HG03558 (cell line): ENCODE measurements around the gene CITED4.

ENCODE experiments used
- ATAC-seq: cut with Tn5 transposase; IDR thresholded peaks from one replicate; pipeline ENCODE4 v1.9.1; 2021; ENCODE audit warnings: moderate number of reproducible peaks; ENCODE audit not compliant: unreplicated experiment; ENCODE audit errors: extremely low read depth

CITED4 gene

DNA sequence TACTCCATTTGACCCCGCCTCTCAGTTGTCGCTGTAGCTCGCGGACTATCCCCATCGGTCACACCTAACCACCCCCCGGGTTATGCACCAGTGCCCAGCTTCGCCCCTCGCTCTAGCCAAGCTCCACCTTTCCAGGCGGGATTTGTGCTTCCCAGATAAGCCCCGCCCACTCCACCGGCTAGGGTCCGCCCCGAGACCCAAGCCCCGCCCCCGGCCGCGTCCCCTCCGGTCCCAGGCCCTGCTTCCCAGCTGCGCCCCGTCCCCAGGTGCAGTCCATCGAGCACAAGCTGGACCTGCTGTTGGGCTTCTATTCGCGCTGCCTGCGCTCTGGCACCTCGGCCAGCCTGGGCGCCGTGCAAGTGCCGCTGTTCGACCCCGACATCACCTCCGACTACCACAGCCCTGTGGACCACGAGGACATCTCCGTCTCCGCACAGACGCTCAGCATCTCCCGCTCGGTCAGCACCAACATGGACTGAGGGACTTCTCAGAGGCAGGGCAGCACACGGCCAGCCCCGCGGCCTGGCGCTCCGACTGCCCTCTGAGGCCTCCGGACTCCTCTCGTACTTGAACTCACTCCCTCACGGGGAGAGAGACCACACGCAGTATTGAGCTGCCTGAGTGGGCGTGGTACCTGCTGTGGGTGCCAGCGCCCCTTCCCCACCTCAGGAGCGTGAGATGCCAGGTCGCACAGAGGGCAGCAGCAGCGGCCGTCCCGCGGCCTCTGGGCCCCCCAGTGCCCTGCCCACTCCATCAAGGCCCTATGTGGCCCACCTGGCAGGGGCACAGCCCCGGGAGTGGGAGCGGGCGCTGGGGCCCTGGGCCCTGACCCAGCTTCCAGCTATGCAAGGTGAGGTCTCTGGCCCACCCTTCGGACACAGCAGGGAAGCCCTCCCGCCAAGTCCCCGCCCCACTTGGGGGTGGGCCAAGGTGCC lies 23.9 kb downstream of the CITED4 start:
- ATAC-seq, result no peak

- ATAC-seq, result no peak
Observed at GRCh38 chr1:40837601-40838000, 24.6 kb downstream of the CITED4 start.

DNA sequence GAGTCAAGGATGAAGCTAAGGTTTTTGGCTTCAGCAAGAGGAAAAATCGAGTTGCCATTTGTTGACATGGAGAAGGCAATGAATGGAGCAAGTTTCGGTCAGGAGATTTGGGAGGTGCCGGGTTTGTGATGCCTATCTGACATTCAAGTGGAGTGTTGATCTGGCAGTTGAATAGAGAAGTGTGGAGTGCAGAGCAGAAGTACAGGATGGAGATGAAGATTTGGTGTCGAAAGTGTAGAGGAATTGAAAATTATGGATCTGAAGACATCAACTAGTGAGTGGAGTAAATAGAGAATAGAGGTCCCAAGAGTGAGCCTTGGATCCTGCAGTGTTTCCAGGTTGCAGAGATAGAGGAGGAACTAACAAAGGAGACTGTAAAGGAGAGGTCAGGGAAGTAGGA lies 25.9 kb downstream of the CITED4 start:
- no peak for ATAC-seq

GRCh38 chr1:40834968-40835545 lies 27.1 kb downstream of the CITED4 start:
- ATAC-seq, result no peak

GRCh38 chr1:40833979-40834378 lies 28.2 kb downstream of the CITED4 start:
- no peak for ATAC-seq

DNA sequence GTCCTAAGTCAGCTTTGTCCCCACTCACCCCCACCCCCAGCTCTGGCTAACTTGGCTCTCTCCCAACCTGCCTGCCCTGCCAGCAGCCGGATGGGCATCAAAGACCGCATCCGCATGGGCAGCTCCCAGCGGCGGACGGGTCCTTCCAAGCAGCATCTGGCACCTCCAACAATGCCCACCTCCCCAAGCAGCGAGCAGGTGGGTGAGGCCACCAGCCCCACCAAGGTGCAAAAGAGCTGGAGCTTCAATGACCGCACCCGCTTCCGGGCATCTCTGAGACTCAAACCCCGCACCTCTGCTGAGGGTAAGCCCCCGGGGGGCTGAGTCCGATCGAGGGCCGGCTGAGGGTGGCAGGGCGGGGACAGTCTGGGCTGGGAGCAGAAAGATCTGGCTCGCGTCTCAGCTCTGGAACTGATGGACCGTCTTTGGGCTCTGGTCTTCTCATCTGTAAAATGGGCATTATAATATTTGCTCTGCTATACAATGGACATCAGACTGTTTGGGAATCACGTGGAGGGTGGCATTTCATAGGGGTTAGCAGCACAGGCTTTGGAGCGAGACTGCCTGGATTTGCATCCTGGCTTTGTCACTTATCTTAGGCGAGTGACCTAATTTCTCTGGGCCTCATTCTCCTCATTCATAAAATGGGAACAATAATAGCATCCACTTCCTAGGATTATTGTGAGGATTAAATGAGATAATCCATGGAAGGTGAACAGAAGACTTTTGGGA lies 31.0 kb downstream of the CITED4 start:
- no peak for ATAC-seq

GRCh38 chr1:40830419-40830943 lies 31.7 kb downstream of the CITED4 start:
- no peak for ATAC-seq

GRCh38 chr1:40829631-40830245 lies 32.4 kb downstream of the CITED4 start:
- no peak for ATAC-seq

DNA sequence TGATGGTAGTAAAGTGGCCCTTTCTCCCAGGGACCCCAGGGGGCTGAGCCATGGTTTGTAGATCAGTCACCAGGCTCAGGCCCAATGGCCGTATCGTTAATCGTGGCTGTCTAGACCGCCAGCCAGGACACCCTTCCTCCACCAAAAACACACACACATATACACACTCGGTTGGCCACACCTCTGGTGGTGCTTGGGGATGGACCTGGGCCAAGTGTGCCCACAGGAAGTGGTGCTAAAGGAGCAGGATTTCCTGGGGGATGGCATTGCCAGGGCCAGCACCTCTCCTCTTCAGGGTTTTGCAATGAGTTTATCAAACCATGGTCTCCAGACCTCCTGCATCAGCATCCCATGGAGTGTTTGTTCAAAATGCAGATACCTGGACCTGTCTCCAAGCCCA lies 36.2 kb downstream of the CITED4 start:
- ATAC-seq, result no peak

DNA sequence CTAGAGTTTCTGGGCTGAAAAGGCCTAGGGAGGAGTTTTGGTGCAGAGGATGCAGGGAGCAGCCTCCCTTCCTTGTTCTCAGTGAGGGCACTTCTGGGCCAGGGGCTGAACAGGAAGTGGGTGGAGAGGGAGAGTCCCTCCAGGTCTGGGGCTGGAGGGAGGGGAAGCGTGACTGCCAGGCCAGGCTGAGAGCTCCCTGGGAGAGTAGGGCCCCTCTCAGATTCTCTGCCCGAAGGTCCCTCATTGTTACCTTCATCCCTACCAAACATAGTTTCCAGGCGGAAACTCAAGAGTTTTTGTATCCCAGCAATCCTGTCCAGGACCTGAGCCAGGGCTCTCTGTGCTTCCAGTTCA lies 36.8 kb downstream of the CITED4 start:
- no peak for ATAC-seq

- no peak for ATAC-seq
Observed at GRCh38 chr1:40824591-40825434, 37.4 kb downstream of the CITED4 start.

DNA sequence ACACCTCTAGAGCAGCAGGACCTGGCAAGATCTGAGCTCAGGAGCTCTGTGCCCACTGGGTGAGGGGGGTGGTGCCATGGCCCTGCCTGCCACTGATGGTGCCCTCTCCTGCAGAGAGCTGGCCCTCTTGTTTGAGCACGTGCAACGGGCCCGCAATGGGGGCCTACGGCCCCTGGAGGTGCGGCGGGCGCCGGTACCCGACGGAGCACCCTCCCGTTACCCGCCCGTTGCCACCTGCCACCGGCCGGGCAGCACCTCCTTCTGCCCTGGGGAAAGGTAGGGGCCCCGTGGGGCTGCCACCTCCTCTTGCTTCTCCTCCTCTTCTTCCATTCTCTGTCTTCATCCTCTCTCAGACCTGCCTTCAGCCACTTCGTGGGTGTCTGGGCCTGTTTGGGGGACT lies 38.2 kb downstream of the CITED4 start:
- no peak for ATAC-seq

DNA sequence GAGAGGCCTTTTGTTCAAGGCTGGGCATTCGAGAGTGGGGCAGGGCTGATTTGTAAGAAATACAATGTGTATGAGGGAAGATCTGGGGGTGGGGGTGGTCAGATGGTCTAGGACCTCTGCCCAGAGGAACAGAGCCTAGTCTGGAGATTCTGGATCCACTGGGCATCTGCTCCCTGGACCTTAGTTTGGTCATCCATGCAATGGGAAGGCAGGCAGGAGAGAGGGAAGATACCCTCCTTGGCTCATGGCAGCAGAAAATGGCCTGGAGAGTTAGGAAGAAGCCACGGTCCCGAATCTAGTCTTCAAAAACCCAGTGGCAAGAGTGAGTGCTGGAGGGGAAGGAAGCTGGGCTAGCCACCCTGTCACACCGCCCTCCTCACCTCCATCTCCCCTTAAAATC lies 38.8 kb downstream of the CITED4 start:
- no peak for ATAC-seq

GRCh38 chr1:40822890-40823289 lies 39.3 kb downstream of the CITED4 start:
- ATAC-seq, result no peak

- ATAC-seq, result no peak
Observed at GRCh38 chr1:40820911-40821693, 41.1 kb downstream of the CITED4 start.

DNA sequence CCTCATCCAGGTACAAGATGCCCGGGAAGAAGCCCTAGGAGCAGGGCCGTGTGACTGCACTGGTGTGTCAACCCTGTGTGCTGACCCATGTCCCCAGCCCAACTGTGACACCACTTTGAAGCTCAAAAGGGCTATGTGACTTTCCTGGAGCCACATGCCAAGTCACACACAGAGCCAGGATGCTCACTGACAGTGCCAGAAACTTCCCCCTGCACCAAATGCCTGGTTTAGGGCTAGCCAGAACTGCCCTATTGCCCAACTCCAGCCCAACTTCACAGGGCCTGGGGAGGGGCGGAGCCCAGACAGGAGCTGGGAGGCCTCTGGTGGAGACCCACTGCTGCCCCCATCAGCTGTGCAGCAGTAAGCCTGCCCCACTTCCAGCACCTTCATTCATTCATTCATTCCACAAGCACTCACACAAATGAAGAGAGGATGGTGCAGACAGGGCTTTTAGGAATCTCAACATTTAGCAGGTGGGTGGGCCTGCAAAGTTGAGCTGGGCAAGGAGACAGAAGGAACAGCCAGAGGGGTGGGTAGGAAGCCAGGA lies 41.8 kb downstream of the CITED4 start:
- ATAC-seq, result no peak

- ATAC-seq, result no peak
Observed at GRCh38 chr1:40819101-40819500, 43.1 kb downstream of the CITED4 start.

DNA sequence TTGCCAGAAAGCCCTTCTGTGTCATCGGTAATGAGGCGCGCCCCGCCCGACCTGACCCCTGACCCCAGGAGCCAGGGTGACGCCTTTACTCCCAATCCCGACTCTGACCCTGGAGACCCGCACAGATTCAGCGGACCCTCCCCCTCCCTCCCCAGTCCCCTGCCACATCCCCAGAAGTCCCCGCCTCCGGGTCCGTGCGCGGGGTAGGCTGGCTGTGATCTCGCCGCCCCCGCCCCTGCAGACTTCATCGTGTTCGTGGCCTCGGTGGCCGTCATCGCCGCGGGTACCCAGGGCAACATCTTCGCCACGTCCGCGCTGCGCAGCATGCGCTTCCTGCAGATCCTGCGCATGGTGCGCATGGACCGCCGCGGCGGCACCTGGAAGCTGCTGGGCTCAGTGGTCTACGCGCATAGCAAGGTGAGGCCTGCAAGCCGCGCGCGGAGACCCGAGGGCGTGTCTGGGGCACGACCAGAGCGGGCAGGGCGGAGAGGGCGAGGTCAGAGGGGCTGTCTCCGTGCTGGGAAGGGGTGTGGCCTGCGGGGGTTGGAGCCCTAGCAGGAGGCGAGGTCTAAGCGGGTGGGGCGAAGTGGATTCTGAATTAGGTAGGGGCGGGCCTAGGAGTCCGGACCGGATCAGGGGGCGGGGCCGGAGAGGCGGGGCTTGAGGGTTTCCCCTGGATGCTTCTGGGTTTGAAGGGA lies 43.8 kb downstream of the CITED4 start:
- no peak for ATAC-seq
